IgD-negative memory B cell (primary cell): Measurements from ENCODE around the gene NETO2. TPM values are rescaled to one million over a fixed set of nuclear protein-coding genes. Genes with fewer than 3 reads are reported as not detected.
"Not testable (repeated sequence)": the region's sequence is repeated elsewhere in the genome, so short reads cannot be mapped to it uniquely, and the experiment has no call there.

ENCODE experiments used
- H3K27ac Mint-ChIP-seq, 3 donors: one replicate each; pipeline ENCODE4 v1.8.0; 2020 to 2022; ENCODE audit warnings: mild to moderate bottlenecking in 3 of 3, mixed read lengths in 3 of 3, moderate library complexity in 1 of 3
- H3K27me3 Mint-ChIP-seq: one replicate; pipeline ENCODE4 v1.8.0; 2021; ENCODE audit warnings: mixed read lengths
- H3K36me3 Mint-ChIP-seq: one replicate; pipeline ENCODE4 v1.8.0; 2020; ENCODE audit warnings: mild to moderate bottlenecking, mixed read lengths
- H3K4me1 Mint-ChIP-seq, 3 donors: one replicate each; pipeline ENCODE4 v1.8.0; 2020 to 2022; ENCODE audit warnings: mixed read lengths in 3 of 3, mild to moderate bottlenecking in 1 of 3
- H3K4me3 Mint-ChIP-seq, 4 donors: one replicate each; pipeline ENCODE4 v1.8.0; 2020 to 2022; ENCODE audit warnings: mild to moderate bottlenecking in 4 of 4, mixed read lengths in 4 of 4, moderate library complexity in 3 of 4
- H3K9me3 Mint-ChIP-seq, 3 donors: one replicate each; pipeline ENCODE4 v1.8.0; 2020 to 2021; ENCODE audit warnings: mixed read lengths in 3 of 3, mild to moderate bottlenecking in 1 of 3
- polyA plus RNA-seq: library from polyadenylated mRNA; unstranded; fragments of 300-500 nt; fragmentation: Illumina TruSeq; gene quantifications from one replicate; pipeline ENCODE4 v1.2.3, GENCODE V29; 2021

NETO2 gene
- polyA plus RNA-seq, 1 donor from 2014 or later, result 2.5 TPM

DNA sequence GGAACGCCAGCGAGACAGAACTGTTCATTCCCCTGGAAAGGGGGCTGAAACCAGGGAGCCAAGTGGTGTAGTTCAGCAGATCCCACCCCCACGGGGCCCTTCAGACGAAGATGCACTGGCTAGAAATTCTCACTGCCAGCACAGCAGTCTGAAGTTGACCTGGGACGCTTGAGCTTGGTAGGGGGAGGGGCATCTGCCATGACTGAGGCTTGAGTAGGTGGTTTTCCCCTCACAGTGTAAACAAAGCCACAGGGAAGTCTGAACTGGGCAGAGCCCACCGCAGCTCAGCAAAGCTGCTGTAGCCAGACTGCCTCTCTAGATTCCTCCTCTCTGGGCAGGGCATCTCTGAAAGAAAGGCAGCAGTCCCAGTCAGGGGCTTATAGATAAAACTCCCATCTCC is 46.6 kb downstream of the NETO2 start:
- peaks cover 12% of the 10 kb centered on the region for H3K36me3 Mint-ChIP-seq
- H3K4me1 Mint-ChIP-seq, result not testable (repeated sequence)

DNA sequence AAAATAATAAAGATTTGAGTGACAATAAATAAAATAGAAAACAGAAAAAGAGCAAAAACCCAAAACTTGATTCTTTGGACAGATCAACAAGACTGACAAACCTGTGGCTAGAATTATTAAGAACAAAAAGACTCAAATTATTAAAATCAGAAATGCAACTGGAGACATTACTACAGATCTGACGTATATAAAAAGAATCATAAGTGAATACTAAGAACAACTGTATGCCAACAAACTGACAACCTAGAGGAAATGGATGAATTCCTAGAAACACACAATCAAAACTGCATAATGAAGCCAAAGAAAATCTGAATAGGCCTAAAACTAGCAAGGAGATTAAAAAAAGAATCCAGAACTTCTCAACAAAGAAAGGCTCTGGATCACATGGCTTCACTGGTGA is 47.4 kb downstream of the NETO2 start:
- H3K4me1 Mint-ChIP-seq, result no peaks in the 10 kb centered on the region
- H3K27me3 Mint-ChIP-seq, result no peaks in the 10 kb centered on the region
- no peak overlapping the region for H3K4me3 Mint-ChIP-seq
- no peak overlapping the region for H3K27ac Mint-ChIP-seq
- H3K9me3 Mint-ChIP-seq, result no peaks in the 10 kb centered on the region
- H3K36me3 Mint-ChIP-seq, result peaks cover 12% of the 10 kb centered on the region

More for the DNA sequence above, 46.6 kb downstream of the NETO2 start:
- not testable (repeated sequence) for H3K27ac Mint-ChIP-seq, H3K4me3 Mint-ChIP-seq, H3K9me3 Mint-ChIP-seq, H3K27me3 Mint-ChIP-seq

DNA sequence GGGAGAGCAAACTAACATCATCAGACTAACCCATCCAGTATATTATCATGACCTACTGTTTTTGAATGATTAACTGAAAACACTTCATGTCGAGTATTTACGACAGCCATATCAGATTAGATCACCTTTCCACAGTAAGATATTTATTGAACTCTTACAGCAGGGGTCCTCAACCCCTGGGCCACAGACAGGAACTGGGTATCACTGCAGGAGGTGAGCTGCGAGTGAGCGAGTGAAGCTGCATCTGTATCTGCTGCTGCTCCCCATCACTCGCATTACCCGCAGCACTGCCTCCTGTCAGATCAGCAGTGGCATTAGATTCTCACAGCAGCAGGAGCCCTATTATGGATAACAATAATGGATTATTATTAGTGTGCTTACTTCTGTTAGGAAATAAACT is 59.5 kb downstream of the NETO2 start:
- H3K27ac Mint-ChIP-seq, result no peak overlapping the region
- peaks cover 6% of the 10 kb centered on the region for H3K36me3 Mint-ChIP-seq
- H3K4me3 Mint-ChIP-seq, result no peak overlapping the region
- no peaks in the 10 kb centered on the region for H3K27me3 Mint-ChIP-seq
- no peaks in the 10 kb centered on the region for H3K9me3 Mint-ChIP-seq
- H3K4me1 Mint-ChIP-seq, result no peaks in the 10 kb centered on the region

DNA sequence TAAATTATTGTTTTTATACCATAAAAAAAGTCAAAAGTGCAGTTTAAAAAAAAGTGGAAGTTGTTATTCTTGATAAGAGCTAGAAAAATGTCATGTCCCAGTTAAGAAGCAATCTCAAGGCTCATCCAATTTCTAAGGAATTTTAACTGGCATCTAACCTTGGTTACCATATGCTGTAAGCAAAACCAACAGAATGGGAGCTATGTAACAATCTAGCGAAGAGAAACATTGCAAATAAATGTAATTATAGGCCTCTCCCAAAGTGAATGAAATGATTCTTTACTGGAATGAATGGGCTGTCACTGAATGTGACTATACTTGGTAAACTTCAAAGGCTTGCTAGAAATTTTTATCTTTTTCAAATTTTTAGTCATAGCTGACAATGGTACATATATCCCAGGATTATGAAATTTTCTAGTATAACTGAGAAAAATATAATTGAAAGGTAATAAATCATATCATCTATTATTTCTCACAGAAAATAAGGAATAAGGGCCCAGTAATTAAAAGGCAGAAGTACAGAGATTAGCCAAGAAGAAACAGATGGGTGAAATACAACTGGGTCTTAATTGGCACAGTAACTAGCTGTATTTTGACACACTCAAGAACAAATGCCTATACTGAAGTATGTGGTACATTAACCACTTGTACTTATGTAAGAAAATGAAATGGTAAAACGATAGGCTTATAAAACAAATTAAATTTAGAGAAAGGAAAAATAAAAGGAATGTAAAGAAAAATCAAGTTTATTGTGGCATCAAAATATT is 61.5 kb downstream of the NETO2 start:
- peaks cover 1% of the 10 kb centered on the region for H3K27me3 Mint-ChIP-seq
- no peaks in the 10 kb centered on the region for H3K9me3 Mint-ChIP-seq
- H3K36me3 Mint-ChIP-seq, result peaks cover 6% of the 10 kb centered on the region
- H3K4me3 Mint-ChIP-seq, result no peak overlapping the region
- no peaks in the 10 kb centered on the region for H3K4me1 Mint-ChIP-seq
- peak overlapping the region in 1 of 3 donors; percentile 17 for H3K27ac Mint-ChIP-seq

DNA sequence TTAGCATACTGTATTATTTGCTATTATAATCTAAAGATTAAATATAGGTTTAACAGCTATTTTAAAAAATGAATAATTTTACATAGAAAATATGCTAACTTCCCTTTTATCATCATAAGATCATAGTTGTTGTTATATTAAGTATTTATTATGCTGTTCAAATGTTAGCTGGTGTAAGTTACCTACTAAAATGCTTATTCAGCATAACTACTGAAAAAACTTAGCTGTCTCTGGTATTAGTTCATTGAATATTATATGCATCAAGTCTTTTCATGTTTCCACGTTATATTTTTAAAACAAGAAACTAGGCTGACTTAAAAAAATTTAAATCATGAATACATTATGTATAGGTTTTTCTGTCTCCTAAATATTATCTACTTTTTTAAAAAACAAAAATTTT is 62.6 kb downstream of the NETO2 start:
- H3K27me3 Mint-ChIP-seq, result peaks cover 1% of the 10 kb centered on the region
- H3K4me1 Mint-ChIP-seq, result no peaks in the 10 kb centered on the region
- no peaks in the 10 kb centered on the region for H3K9me3 Mint-ChIP-seq
- H3K36me3 Mint-ChIP-seq, result peaks cover 6% of the 10 kb centered on the region
- no peak overlapping the region for H3K4me3 Mint-ChIP-seq
- H3K27ac Mint-ChIP-seq, result no peak overlapping the region

DNA sequence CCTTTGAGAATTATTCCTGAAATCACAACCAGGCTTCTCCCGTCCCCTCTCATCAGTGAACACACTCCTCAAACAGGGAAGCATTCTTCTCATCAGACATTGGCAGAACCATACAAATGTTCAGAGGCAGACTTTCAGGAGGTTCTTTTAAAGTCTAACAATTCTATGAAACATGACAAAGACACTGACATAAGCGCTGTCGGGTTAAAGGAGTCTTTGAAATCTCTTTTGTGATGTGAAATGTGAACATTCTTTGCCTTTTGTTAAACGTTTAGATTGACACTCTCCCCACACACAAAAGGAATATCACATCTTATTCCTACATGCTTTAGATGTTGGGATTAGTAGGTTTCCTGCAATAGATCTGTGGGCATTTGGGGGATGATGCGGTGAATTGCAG is 63.9 kb downstream of the NETO2 start:
- Mint-ChIP-seq H3K27me3 (peaks cover 1% of the 10 kb centered on the region), H3K27ac (no peak overlapping the region), H3K9me3 (no peaks in the 10 kb centered on the region)

DNA sequence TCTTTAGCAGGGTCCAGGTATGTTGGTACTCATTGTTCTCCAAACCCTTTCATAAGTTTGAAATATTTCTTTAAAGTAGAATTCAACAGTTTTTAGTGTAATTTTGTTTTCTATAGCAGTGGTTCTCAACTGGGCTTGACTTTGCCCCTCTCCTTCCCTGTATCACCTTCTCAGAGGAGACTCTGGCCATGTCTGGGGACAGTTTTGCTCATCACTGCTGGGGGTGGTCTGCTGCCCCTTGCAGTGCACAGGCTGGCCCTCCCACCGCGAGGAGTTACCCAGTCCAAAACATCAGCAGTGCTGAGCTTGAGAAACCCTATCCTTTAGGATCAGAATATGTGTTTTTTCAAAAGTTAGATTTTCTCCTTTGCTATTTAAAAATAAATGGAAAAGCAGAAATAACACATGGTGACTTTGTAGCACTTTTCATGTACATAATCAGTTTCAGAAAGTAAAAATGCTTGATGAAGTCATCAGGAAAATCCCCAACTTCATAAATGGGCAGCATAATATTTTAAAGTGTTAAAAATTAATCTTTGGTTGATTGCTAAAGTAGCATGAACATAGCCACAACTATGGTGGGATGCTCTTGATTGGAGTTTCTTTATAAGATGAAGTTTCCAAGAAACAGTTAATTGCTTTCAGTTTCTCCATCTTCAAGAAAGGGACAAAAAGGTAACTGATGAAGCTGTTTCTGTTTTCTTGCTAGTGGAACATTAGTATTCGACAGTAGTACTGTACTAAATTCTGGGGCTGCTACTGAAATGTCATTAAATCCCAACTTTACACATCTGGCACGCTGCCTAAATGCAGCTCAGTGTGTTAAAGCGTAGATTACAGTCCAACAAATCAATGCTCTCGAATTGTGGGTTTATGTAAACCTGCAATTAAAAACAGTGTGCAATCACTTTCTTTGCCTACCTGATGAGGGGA is 70.3 kb downstream of the NETO2 start:
- Mint-ChIP-seq H3K27ac (no peak overlapping the region), H3K27me3 (peaks cover 4% of the 10 kb centered on the region), H3K9me3 (peaks cover 0 to 1% (median 0%) of the 10 kb centered on the region in 3 donors), H3K4me1 (peaks cover 0 to 4% (median 3%) of the 10 kb centered on the region in 3 donors), H3K4me3 (no peak overlapping the region), H3K36me3 (no peaks in the 10 kb centered on the region)

More for the DNA sequence above, 63.9 kb downstream of the NETO2 start:
- Mint-ChIP-seq H3K36me3 (peaks cover 6% of the 10 kb centered on the region), H3K4me3 (no peak overlapping the region), H3K4me1 (no peaks in the 10 kb centered on the region)

DNA sequence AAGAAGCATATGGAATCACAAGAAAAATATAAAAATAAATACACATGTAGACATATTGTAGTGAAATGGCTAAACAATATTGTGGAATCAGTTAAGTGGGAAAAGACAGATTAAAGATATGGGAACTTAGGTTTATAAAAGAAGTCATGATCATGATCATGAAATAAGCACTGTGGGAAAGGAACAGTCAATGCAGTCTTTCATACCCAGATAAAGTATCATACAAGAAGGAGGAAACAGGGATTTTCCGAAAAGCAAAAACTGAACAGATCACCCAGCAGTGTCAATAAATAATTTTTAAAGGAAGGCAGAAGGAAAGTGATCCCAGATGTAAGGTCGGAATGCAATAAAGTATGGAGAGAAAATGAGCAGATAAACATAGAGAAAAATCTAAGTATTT is 71.6 kb downstream of the NETO2 start:
- H3K36me3 Mint-ChIP-seq, result no peaks in the 10 kb centered on the region
- H3K9me3 Mint-ChIP-seq, result peaks cover 0 to 1% (median 0%) of the 10 kb centered on the region in 3 donors

DNA sequence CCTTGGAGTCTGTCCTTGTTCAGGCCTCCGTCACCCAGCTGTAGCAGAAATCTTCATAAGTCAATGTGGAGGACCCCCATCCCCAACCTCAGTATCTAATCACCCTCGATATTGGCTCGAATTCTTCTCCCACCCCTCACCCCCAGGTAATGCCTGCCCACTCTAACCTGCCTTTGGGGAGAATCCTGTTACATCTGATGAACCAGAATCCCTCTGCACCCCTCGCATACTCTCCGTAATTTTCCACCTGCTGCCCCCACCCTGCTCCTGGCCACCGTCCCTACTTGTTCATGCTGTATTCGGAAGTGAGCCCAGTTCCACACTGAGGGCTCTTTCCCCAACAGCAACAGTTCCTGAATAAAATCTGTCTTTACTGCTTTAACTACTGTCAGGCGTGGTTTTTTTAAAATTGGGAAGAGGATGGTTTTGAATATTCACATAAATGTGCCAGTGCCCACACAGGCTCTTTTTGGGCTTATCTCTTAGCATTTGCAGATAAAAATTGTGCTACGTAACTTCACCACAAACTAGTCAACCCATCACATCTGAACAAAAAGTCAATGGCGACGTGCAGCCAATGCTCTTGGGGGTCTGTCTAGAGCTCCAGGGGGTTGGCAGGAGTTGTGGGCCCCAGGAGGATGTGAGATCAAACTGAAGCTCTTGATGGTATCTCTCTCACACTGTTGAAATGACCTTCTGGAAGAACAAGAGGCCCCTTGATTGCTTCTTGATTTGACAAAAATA is 73.7 kb downstream of the NETO2 start:
- no peak overlapping the region for H3K27ac Mint-ChIP-seq
- H3K9me3 Mint-ChIP-seq, result peaks cover 0 to 1% (median 0%) of the 10 kb centered on the region in 3 donors
- peaks cover 0 to 4% (median 3%) of the 10 kb centered on the region in 3 donors for H3K4me1 Mint-ChIP-seq
- peak overlapping the region in 1 of 4 donors; percentile 53 for H3K4me3 Mint-ChIP-seq
- H3K27me3 Mint-ChIP-seq, result peaks cover 3% of the 10 kb centered on the region
- H3K36me3 Mint-ChIP-seq, result no peaks in the 10 kb centered on the region

More for the DNA sequence above, 71.6 kb downstream of the NETO2 start:
- Mint-ChIP-seq H3K27ac (no peak overlapping the region), H3K27me3 (peaks cover 3% of the 10 kb centered on the region), H3K4me1 (peaks cover 0 to 4% (median 3%) of the 10 kb centered on the region in 3 donors), H3K4me3 (no peak overlapping the region)

DNA sequence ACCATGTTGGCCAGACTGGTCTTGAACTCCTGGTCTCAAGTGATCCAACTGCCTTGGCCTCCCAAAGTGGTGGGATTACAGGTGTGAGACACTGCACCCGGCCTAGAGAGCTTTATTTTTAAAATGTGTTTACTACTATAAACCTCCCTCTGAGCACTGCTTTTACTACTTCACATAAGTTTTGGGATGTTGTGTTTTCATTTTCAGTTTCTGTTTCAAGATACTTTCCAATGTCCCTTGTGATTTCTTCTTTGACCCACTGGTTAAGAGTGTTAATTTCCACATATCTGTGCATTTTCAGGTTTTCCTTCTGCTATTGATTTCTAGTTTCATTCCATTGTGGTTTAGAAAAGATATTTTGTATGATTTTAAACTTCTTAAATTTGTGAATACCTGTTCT is 74.4 kb downstream of the NETO2 start:
- Mint-ChIP-seq H3K36me3 (no peaks in the 10 kb centered on the region), H3K9me3 (peaks cover 0 to 1% (median 0%) of the 10 kb centered on the region in 3 donors), H3K4me3 (peak overlapping the region in 1 of 4 donors; percentile 53), H3K27ac (no peak overlapping the region), H3K4me1 (peaks cover 0 to 4% (median 3%) of the 10 kb centered on the region in 3 donors), H3K27me3 (peaks cover 3% of the 10 kb centered on the region)

DNA sequence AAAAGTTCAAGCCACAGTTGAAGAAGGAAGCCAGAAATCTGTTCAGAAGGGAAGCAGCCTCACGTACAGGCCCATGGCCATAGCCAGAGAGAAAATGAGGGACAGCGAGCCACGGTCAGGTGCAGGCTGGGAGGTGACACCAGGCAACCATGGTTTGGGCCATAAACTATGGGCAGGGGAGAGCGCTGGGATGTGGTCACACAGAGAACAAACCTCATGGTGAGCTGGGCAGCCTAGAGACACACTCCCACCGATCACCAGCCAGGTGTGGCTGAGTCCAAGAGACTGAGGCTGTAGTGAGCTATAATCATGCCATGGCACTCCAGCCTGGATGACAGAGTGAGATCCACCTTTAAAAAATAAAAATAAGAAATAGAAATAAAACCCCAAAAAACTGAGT is 76.5 kb downstream of the NETO2 start:
- peaks cover 0 to 4% (median 0%) of the 10 kb centered on the region in 3 donors for H3K4me1 Mint-ChIP-seq
- no peak overlapping the region for H3K27ac Mint-ChIP-seq
- H3K36me3 Mint-ChIP-seq, result peaks cover under 1% of the 10 kb centered on the region
- no peak overlapping the region for H3K4me3 Mint-ChIP-seq
- H3K27me3 Mint-ChIP-seq, result peaks cover 1% of the 10 kb centered on the region
- peaks cover under 1 to 2% (median 1%) of the 10 kb centered on the region in 3 donors for H3K9me3 Mint-ChIP-seq

DNA sequence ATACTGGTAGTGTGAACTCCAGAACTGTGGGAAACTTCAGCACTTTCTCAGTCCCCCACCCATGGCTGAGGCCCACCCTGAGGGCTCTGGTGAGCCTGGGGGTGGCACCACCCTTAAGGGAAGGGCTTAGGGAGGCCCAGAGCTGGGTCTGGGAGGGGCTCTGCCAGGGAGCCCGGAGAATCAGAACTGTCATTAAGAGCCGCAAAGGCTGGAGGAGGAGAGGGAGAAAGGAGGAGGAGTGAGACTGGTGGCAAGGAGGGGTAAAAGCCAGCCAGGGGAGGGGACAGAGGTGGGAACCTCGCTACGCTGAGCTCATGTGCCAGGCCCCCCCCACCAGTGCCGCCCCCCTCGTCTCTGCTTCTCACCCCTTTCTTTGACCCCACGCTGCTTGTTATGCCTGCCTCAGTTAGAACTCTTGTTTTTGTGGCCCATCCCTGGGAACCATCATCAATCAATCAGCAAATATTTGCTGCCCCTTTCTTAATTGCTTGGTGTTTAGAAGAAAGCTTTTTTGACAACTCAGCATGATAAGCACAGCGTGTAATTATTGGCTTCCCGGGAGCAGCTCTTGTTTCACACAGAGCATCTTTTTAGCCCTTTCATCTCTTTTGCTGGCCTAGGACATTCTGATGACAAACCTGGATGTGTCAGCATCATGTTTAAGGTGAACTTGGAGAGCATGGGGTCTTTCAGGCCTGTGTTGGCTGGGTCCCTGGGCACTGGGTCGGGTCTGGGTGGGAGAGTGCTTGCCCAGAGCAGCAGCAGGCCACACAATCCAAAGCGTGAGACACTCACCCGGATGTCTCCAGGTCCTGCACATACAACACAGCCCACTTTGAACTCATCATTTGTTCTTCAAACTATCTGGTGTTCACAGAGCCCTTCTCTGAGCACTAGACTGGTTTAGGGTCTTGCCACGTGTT is 77.7 kb downstream of the NETO2 start:
- Mint-ChIP-seq H3K9me3 (peaks cover 0 to 3% (median 2%) of the 10 kb centered on the region in 3 donors), H3K27ac (no peak overlapping the region), H3K36me3 (peaks cover 3% of the 10 kb centered on the region), H3K4me3 (no peak overlapping the region), H3K27me3 (peaks cover 1% of the 10 kb centered on the region), H3K4me1 (peaks cover 0 to 4% (median 0%) of the 10 kb centered on the region in 3 donors)

DNA sequence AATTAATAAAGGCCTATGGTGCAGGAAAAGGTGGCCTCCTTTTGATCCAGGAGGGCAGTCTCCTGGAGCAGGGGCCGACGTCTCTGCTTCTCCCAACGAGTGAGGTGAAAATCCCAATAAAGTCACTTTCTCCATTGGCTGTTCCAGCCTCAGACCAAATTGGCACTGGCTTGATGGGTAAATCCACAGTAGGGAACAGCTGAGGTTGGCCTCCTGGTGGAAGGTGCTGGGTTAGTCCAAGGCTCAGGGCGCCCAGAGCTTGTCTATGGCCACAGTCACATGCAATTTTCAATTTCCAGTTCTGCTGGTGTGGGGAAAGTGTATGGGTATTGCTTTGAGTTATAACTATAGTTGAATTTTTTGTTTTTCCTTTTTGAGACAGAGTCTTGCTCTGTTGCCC is 79.0 kb downstream of the NETO2 start:
- H3K36me3 Mint-ChIP-seq, result peaks cover 3% of the 10 kb centered on the region
- H3K4me3 Mint-ChIP-seq, result no peak overlapping the region
- peaks cover 0 to 3% (median 2%) of the 10 kb centered on the region in 3 donors for H3K9me3 Mint-ChIP-seq
- peaks cover 2% of the 10 kb centered on the region for H3K27me3 Mint-ChIP-seq
- H3K27ac Mint-ChIP-seq, result no peak overlapping the region
- peaks cover 0 to 4% (median 0%) of the 10 kb centered on the region in 3 donors for H3K4me1 Mint-ChIP-seq
